BLaER1 (cell line): Measurements from ENCODE around the gene PALLD.

Experiments
- H3K27ac ChIP-seq: shearing (Covaris generic); formaldehyde crosslinking; 2 replicates; pipeline ENCODE4 v1.8.1; 2022
- H3K27me3 ChIP-seq: shearing (Covaris generic); formaldehyde crosslinking; 2 replicates; pipeline ENCODE4 v1.8.1; 2022
- H3K36me3 ChIP-seq: shearing (Covaris generic); formaldehyde crosslinking; 2 replicates; pipeline ENCODE4 v1.8.1; 2022
- H3K4me1 ChIP-seq: shearing (Covaris generic); formaldehyde crosslinking; 2 replicates; pipeline ENCODE4 v1.8.1; 2022
- H3K4me2 ChIP-seq: shearing (Covaris generic); formaldehyde crosslinking; 2 replicates; pipeline ENCODE4 v1.8.1; 2022
- H3K4me3 ChIP-seq: shearing (Covaris generic); formaldehyde crosslinking; 2 replicates; pipeline ENCODE4 v1.8.1; 2022
- H3K9ac ChIP-seq: shearing (Covaris generic); formaldehyde crosslinking; 2 replicates; pipeline ENCODE4 v1.8.1; 2022
- H3K9me3 ChIP-seq: shearing (Covaris generic); formaldehyde crosslinking; 2 replicates; pipeline ENCODE4 v1.8.1; 2022
- H4K20me1 ChIP-seq: shearing (Covaris generic); formaldehyde crosslinking; 2 replicates; pipeline ENCODE4 v1.8.1; 2022
- Cebpa-rat ChIP-seq: shearing (Covaris generic); IDR thresholded peaks from 2 replicates; pipeline ENCODE4 v1.8.1; 2022

Gene PALLD

DNA sequence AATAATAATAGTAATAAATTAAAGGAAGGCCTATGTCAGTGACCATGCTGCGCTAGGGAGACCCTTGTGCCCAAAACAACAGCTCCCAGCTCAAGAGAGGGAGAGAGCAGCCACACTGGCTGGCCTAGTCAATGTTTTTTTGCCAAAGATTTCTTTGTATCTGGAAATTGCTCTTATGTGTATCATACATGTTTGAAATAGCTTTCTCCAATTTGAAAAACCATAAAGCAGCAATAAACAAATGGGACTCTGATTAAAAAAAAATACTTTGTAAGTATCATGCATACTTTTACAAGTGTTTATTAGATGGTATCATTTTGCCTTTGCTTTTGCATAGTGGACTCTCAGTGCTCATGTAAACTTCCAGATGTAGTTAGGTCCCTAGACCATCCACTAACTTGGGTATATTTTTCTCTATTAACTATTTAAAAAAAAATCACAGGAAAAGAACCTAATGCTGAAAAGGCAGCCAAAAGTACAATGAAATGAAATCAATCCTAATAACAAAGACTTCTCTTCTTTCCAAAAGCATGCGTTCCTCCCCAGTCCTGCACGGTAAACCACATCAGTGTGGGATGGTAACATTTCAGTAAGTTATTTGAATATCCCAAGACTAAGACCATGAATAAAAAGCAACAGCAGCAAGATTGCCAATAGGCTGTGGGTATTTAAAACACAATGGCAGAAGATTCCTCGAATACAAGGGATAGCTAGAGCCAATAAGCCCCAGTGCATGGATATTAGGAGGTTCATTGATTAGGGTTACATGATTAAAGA lies 117.6 kb downstream of the PALLD start:
- H3K4me2 ChIP-seq, result no peak overlapping the region

DNA sequence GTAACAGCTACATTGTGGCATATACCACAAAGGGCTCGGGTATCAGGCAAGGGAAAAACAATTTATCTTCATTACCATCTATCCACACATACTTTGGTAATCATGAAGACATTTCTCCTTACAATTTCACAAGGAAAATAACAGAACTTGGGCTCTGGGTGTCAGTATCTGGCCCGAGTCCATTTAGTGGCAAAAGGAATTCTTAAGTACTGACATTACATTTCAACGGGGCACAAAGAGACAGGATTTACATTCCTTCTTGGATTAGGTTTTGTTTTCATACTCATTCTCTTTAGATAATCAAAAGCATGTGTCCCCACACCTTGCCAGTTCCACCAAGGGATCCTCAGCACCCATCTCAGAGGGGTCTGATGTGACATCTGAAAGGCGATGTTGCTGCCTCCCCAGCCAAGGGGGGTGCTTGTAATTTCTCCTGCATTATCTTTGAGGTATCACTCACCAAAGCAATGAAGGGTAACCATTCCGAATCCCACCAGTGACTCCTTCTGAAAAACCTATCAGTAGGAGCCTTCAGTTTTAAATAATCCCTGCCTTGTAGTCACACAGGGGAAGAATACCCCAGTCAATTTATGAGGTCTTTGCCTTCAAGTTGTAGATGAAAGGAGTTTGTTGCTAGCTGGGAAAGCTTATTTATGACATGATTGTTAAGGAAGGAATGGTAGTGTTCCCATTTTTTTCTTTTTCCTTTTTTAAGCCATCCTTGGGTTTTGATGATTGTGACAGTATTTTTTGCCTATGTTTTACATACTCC lies 118.6 kb downstream of the PALLD start:
- Histone ChIP-seq H3K4me3 (no peak overlapping the region), H3K27me3 (no peaks in the 10 kb centered on the region), H3K36me3 (no peaks in the 10 kb centered on the region), H3K9me3 (no peaks in the 10 kb centered on the region), H3K4me2 (no peak overlapping the region), H3K9ac (no peak overlapping the region), H3K4me1 (no peaks in the 10 kb centered on the region), H3K27ac (no peak overlapping the region), H4K20me1 (no peaks in the 10 kb centered on the region)
- no peak for TF ChIP-seq Cebpa-rat

More for the DNA sequence above, 117.6 kb downstream of the PALLD start:
- Histone ChIP-seq H3K9me3 (no peaks in the 10 kb centered on the region), H3K36me3 (no peaks in the 10 kb centered on the region), H3K4me1 (no peaks in the 10 kb centered on the region), H3K27me3 (no peaks in the 10 kb centered on the region), H3K4me3 (no peak overlapping the region), H3K9ac (no peak overlapping the region), H4K20me1 (no peaks in the 10 kb centered on the region), H3K27ac (no peak overlapping the region)
- no peak for TF ChIP-seq Cebpa-rat

DNA sequence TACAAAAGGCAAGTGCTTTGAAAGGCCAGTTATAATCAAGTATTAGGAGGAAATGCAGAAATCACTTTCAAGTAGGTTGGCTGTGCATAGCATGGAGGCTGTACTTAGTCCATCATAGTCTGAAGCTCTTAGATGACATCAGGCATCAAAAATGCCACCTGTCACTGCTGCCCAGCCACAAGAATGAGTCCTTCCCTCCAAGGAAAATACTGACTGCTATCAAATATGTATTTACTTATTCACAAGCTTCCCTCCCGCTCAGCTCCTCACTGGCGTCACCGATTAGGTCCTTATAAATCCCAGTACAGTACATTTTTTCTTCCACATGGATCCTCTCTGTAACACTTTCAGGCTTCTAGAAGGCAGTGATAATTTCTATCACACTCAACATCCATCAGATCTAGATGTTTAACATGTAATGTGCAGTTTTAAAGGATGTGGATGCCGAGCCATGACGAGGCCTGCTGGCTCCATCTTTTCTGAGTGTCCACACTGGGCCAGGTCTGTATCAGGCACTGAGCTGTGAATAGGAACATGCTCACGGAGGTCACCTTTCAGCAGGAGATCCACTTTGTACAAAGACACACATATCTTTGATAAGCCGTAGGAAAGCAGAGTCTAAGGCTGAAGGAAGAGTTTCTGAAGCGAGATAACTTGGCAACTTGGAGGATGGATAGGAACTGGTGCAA lies 121.9 kb downstream of the PALLD start:
- Histone ChIP-seq H3K4me1 (no peaks in the 10 kb centered on the region), H3K27ac (no peak overlapping the region), H4K20me1 (no peaks in the 10 kb centered on the region), H3K9me3 (no peaks in the 10 kb centered on the region), H3K9ac (no peak overlapping the region), H3K4me3 (no peak overlapping the region), H3K36me3 (no peaks in the 10 kb centered on the region), H3K4me2 (no peak overlapping the region), H3K27me3 (no peaks in the 10 kb centered on the region)
- no peak for TF ChIP-seq Cebpa-rat

DNA sequence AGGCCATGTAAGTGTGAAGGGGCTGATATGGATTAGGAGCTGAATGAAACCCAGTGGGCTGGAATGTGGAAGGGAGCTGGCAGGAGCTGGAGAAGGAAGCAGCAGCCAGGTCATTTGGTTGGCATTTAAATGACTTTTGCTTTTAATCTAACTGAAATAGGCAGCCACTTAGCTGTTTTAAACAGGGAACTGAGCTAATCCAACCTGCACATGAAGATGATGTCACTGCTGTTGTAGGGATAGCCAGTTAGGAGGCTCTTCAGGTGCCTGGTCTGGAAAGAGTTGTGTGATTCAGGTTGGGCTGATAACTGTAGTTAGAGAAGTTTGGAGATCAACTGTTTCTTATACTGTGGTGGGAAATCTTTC lies 122.4 kb downstream of the PALLD start:
- no peaks in the 10 kb centered on the region for H3K4me1 ChIP-seq
- H3K9ac ChIP-seq, result no peak overlapping the region
- H3K4me2 ChIP-seq, result no peak overlapping the region

DNA sequence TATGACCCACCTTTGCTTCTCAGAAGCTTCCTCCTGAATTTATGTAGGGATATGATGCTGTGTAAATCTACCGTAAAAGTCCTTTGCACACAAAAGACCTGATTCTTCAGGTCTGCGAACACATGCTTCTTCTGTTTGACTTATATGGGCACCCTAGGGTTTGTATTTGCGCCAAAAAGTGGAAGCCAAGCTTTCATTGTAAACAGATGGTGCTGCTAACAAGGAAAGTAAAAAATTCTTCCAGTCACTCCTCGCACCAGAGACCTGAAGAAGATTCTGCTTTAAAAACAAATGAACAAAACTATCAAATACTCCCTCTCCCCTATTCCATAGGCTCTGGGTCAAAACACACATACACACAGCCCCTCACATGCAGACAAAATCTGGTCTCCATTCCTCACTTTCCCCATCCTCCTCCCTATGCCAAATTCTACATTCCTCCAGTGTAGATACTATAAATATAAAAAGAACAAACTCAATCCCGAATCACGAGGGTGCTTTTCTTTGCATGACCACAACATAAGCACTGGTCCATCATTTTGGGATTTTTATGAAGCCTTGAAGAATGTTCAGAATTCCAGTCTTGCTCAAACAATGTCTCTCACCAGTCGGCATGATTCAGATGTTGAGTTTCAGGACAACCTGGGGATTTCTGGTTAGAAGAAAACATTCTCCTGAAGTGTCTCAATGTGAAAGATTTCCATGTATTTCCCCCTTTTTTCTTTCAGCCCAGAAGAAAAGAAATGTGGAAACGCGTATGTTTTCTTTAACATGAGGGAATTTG lies 125.1 kb downstream of the PALLD start:
- no peak for TF ChIP-seq Cebpa-rat
- no peak overlapping the region for H3K9ac ChIP-seq
- H4K20me1 ChIP-seq, result no peaks in the 10 kb centered on the region
- H3K27ac ChIP-seq, result no peak overlapping the region
- H3K4me3 ChIP-seq, result no peak overlapping the region
- no peaks in the 10 kb centered on the region for H3K36me3 ChIP-seq
- H3K9me3 ChIP-seq, result no peaks in the 10 kb centered on the region
- H3K4me2 ChIP-seq, result no peak overlapping the region
- H3K27me3 ChIP-seq, result no peaks in the 10 kb centered on the region
- no peaks in the 10 kb centered on the region for H3K4me1 ChIP-seq

More for the DNA sequence above, 122.4 kb downstream of the PALLD start:
- H3K27ac ChIP-seq, result no peak overlapping the region
- H3K27me3 ChIP-seq, result no peaks in the 10 kb centered on the region
- no peaks in the 10 kb centered on the region for H3K9me3 ChIP-seq
- no peaks in the 10 kb centered on the region for H4K20me1 ChIP-seq
- TF ChIP-seq Cebpa-rat, result no peak
- no peaks in the 10 kb centered on the region for H3K36me3 ChIP-seq
- H3K4me3 ChIP-seq, result no peak overlapping the region

DNA sequence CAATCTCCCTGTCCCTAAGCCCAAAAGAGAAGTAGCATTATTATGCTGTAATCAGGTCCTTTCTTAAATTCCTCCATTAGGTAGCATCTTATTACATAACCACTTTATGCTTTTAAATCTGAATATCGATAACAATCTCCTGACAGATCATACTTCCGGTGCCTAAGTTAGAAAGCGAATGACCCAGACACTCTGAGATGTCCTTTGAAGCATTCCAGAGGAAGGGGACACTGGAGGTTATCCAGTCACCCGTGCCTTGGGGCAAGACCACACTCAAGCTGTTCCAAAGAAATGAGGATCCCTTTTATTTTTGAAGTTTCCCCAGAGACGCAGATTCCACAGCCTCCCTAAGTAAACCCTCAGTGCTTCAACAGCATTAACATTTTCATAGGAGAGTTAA lies 125.7 kb downstream of the PALLD start:
- Histone ChIP-seq H3K4me1 (no peaks in the 10 kb centered on the region), H3K36me3 (no peaks in the 10 kb centered on the region), H4K20me1 (no peaks in the 10 kb centered on the region), H3K9ac (no peak overlapping the region), H3K9me3 (no peaks in the 10 kb centered on the region), H3K27ac (no peak overlapping the region), H3K4me2 (no peak overlapping the region), H3K27me3 (no peaks in the 10 kb centered on the region), H3K4me3 (no peak overlapping the region)
- no peak for TF ChIP-seq Cebpa-rat

DNA sequence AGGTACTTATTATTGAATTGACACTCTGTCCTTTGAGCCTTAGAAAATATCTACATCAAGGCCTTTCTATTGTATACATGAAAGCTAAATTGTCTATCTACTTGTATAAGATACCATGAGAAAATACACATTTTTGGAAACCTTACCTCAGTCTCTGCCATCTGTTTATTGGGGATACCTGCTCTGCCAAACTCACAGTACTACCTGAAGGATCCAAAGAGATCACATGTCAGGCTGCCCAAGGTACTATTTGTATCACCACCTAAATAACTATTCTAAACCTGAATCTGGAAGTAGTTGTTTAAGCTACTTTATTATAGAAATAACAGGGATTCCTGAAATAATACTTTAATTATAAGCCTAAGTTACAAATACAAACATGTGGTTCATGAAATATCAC lies 126.2 kb downstream of the PALLD start:
- Histone ChIP-seq H3K4me2 (no peak overlapping the region), H3K27ac (no peak overlapping the region), H3K9ac (no peak overlapping the region), H4K20me1 (no peaks in the 10 kb centered on the region), H3K4me1 (no peaks in the 10 kb centered on the region), H3K4me3 (no peak overlapping the region), H3K36me3 (no peaks in the 10 kb centered on the region), H3K9me3 (no peaks in the 10 kb centered on the region), H3K27me3 (no peaks in the 10 kb centered on the region)
- no peak for TF ChIP-seq Cebpa-rat

DNA sequence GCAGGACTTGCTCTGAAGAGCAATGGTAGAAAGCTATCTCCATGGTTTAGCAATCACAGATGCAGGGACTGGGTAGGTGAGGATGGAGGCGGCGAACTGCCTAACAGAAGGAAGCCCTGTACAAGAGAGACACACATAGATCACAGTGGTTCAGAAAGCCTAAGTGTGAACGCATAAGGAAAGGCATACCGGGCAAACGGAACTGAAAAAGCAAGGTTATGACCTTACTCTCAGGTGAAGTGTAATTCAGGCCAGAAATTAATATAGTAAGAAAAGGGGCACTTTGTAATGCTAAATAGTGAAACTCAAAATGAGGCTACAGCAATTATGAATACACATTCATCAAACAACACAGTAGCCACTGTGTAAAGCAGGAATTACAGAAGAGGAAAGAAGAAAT lies 126.6 kb downstream of the PALLD start:
- H3K9ac ChIP-seq, result no peak overlapping the region
- H3K4me2 ChIP-seq, result no peak overlapping the region
- H3K4me1 ChIP-seq, result no peaks in the 10 kb centered on the region
- no peaks in the 10 kb centered on the region for H4K20me1 ChIP-seq
- H3K27me3 ChIP-seq, result no peaks in the 10 kb centered on the region
- H3K4me3 ChIP-seq, result no peak overlapping the region
- H3K27ac ChIP-seq, result no peak overlapping the region
- no peaks in the 10 kb centered on the region for H3K36me3 ChIP-seq
- no peak for TF ChIP-seq Cebpa-rat
- no peaks in the 10 kb centered on the region for H3K9me3 ChIP-seq

DNA sequence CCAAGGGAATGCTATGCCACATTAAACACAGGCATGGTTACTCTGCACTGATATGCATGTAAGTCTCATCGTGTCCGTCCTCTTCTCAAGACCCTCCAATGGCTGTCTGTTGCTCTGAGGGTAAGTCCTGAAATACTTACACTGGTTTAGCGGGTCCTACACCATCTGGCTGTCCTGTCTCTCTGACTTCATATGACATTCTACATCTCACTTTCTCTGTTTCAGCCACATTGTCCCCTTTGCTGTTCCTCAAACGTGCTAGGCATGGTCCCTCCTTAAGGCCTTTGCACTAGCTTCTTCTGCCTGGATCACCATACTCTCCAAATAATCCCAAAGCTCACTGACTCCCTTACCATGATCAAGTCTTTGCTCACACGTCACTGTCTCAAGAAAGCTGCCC lies 131.4 kb downstream of the PALLD start:
- Histone ChIP-seq H3K27me3 (peaks cover 26% of the 10 kb centered on the region), H3K4me2 (no peak overlapping the region)
- no peak for TF ChIP-seq Cebpa-rat

More for the DNA sequence above, 131.4 kb downstream of the PALLD start:
- Histone ChIP-seq H3K4me3 (no peak overlapping the region), H3K4me1 (peaks cover 16% of the 10 kb centered on the region), H3K36me3 (no peaks in the 10 kb centered on the region), H4K20me1 (no peaks in the 10 kb centered on the region), H3K27ac (no peak overlapping the region), H3K9me3 (no peaks in the 10 kb centered on the region), H3K9ac (no peak overlapping the region)
